GM23248 (cell line): Measurements from ENCODE around the gene HBB.

Experiments used
- EZH2 ChIP-seq: fragments of 200-600 bp; sonication (generic); IDR thresholded peaks from 2 replicates; pipeline ENCODE4 v1.6.1; 2018; ENCODE audit warnings: antibody characterized with exemption, mild to moderate bottlenecking; ENCODE audit not compliant: insufficient read depth, poor library complexity, severe bottlenecking
- EZH2phosphoT487 ChIP-seq: fragments of 200-600 bp; sonication (generic); IDR thresholded peaks from 2 replicates; pipeline ENCODE4 v1.6.1; 2018; ENCODE audit warnings: antibody characterized with exemption, moderate library complexity, mild to moderate bottlenecking, low read depth; ENCODE audit not compliant: insufficient read depth

DNA sequence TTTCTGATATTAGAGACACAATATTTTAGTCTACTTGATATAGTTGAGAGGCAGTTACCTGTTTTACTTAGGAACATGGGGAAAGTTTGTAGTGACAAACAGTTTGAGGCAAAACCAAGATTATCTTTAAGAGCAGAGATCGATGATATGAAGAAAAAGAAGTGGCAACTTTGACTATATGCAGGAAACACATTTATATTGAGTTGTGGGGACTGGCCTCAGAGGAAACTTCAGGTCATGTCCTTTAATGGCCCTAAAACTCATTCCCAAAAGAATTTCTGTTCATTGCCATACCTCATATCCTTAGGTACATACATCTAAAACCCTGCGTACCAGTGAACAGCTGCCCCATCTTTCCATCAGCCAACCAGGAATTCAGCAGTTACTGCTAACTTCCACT is 18.3 kb upstream of the HBB start:
- TF ChIP-seq EZH2 (no peak), EZH2phosphoT487 (no peak)
